HG03135 (cell line): Measurements from ENCODE around the gene THEMIS.
A peak's percentile ranks its signal among the peaks of the same experiment; 100 is the strongest.
"Not testable (repeated sequence)": the region's sequence is repeated elsewhere in the genome, so short reads cannot be mapped to it uniquely, and the experiment has no call there.

Experiments used
- ATAC-seq: cut with Tn5 transposase; IDR thresholded peaks from one replicate; pipeline ENCODE4 v1.9.1; 2021; ENCODE audit warnings: mild to moderate bottlenecking, moderate library complexity; ENCODE audit not compliant: unreplicated experiment

Gene THEMIS

GRCh38 chr6:127918506-127919427 is 17.9 kb upstream of the THEMIS start:
- no peak for ATAC-seq

DNA sequence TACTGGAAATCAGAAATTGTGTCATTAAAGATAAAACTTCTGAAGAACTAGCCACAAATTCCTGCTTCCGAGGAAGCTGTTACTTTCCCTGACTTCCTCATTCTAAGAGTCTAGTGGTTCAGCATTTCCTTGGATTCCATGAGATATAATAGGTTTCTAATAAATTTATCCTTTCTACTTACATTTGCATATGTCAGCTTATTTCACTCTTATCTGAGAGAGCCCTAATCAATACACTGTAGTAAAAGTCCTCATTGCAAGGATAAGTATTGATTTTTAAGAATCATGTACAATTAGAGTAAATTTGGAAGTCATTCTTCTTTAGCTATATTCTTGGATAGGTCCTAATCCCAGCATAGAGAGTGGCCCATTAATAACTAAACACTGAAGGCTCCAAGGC is 16.9 kb upstream of the THEMIS start:
- no peak for ATAC-seq

DNA sequence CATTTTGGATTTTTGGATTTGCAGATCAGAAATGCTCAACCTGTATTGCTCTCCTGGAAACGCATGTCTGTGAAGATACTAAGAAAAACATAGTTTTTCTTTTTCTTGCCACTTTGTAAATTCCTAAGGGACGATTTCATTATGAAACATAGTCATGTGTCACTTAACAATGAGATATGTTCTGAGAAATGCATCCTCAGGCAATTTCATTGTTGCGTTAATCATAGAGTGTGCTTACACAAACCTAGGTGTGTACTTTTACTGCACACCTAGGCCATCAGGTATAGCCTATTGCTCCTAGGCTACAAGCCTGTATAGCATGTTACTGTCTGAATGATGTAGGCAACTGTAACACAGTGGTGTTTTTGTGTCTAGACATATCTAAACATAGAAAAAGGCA is 13.4 kb upstream of the THEMIS start:
- no peak for ATAC-seq

DNA sequence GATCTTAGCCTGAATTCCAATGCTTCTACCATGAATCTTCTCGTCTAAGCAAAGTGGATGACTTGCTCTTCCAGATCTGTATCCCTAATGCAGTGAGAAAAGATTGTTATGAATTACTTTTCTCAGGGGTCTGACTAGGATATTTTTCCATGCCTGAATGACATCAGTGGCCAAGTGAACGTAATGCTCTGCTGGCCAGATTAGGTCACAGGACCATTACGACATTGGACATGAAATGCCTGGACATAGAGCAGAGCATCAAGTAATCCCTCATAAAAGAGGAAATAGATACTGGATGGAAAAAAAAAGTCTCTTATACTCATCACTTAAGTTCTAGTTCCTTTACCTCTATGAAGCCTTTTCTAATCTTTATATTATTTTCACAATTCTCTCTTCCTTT is 12.1 kb upstream of the THEMIS start:
- ATAC-seq, result no peak

DNA sequence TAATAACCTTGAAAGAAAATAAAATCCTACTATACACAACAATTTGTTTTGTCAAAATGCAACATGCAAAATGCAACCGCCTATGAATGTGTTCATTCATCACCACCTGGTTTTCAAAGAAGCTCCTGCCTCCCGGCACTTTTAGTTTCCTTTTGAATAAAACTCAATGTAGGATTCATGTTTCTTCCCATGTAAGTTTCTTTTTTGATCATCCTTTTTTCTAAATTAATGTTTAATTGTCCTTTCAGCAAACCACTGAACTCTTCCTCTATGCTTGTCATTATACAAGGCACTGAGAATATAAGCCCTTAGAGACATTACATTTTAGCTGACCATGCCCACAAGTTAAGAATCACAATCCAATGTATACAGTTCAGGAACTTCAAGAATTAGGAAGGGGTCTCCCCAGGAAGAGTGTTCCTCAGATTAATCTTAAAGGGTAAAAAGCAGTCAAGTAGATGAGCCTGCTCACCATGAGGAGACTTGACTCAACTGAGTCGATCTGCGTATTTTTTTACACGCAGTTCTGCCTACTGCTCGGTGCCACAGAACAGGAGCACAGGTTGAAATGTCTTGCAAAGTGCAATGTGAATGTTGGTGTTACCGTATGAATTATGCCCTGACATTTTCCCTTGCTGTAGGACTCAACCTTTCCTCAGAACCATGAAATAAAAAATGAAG is 7.2 kb upstream of the THEMIS start:
- peak; percentile 59 for ATAC-seq

DNA sequence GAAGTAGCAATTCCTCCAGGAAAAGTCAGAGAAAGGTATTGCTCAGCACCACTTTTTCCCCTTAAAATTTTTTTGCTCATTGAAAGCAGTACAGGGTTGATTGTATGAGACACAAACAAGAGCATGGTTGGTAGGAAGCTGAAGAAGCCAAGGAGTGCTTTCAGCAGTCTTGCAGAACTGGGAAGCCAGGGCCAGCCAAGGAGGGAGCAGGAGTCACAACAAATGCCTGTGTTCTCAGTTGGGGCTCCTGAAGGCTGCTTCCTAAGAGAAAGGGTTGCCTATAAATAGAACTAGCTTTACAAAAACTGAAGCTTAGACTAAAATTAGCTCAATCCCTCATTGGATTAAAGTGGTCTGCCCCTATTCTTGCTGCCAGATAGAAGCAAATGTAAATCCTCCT is 3.3 kb upstream of the THEMIS start:
- no peak for ATAC-seq

- ATAC-seq, result no peak
Observed at GRCh38 chr6:127902933-127903332, 2.1 kb upstream of the THEMIS start.

- no peak for ATAC-seq
Observed at GRCh38 chr6:127897484-127897883, 3.4 kb downstream of the THEMIS start.

GRCh38 chr6:127894051-127894450 is 6.8 kb downstream of the THEMIS start:
- no peak for ATAC-seq

GRCh38 chr6:127893541-127893940 is 7.3 kb downstream of the THEMIS start:
- no peak for ATAC-seq

DNA sequence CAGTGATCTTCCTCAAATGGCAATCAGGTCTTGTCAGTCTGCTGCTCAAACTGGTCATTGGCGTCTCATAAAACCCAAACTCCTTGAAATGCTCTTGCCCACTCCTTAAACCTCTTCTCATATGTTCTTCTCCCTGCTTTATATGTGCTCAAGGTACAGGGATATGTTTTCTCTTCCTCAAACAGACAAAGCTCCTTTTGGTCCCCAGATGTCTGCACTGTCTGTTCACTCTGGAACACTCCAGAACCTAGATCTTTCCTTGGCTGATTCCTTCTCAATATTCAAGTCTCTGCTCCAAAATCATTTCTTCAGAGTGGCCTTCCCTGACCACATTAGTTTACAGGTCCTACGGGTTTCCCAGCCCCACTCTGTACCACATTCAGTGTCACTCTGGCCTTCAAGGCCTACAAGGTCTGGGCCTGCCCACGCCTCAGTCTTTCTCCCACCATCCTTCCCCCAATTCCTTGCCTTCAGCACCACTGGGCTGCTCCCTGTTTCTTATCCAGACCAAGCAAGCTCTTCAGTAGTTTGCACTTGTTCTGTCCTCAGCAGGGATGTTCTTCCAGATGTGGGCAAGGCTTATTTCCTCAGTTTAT is 9.0 kb downstream of the THEMIS start:
- no peak for ATAC-seq

DNA sequence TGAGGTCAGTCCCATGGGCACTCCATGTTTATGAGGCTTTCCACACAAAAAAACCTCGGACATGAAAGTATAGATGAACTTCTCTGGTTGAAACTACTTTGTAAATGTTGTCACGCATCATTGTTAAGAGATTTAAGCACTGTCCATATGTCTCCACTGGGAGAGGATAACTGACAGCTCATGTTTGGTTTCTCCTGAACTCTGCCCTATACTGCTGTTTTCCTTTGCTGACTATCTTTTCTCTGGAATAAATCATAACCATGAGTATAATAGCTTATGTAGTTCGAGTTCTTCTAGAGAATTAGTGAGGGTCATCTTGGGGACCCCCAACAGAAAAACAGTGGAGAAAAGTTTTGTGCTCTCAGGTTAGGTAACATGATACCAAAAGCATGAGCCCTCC is 14.3 kb downstream of the THEMIS start:
- ATAC-seq, result no peak

DNA sequence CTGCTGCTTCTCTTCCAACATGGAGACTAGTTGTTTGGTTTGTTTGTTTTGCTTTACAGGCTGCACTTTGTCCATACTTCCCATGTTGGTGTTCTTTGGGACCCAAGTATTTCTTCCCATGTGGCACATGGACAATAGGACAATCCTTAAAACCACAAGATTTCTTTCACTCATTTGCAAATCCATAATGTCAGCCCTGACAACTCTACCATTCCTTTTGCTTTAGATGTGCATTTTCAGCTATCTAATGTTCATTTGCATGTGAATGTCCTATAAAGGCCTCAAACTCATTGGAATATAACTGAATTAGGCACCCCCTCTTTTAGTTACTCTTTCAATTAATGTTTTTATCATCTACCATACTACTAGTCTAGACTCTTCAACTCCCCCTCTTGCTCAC is 16.7 kb downstream of the THEMIS start:
- no peak for ATAC-seq

DNA sequence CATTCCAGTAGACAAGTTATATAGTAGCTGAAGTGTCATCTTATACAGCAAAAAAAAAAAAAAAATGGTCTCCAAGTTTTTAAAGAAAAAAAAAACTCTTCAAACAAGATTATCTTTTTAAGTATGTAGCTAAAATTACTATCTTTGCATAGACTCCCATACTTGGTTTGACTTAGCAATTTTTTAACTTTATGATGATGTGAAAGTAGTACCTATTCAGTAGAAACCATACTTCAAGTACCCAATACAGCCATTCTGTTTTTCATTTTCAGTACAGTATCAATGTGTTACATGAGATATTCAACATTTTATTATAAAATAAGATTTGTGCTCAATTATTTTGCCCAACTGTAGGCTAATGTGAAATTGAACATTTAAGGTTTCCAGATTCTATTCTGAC is 18.9 kb downstream of the THEMIS start:
- not testable (repeated sequence) for ATAC-seq

- ATAC-seq, result no peak
Observed at GRCh38 chr6:127880429-127880828, 20.4 kb downstream of the THEMIS start.

GRCh38 chr6:127879685-127880084 is 21.2 kb downstream of the THEMIS start:
- ATAC-seq, result no peak

GRCh38 chr6:127878115-127878514 is 22.7 kb downstream of the THEMIS start:
- ATAC-seq, result no peak

DNA sequence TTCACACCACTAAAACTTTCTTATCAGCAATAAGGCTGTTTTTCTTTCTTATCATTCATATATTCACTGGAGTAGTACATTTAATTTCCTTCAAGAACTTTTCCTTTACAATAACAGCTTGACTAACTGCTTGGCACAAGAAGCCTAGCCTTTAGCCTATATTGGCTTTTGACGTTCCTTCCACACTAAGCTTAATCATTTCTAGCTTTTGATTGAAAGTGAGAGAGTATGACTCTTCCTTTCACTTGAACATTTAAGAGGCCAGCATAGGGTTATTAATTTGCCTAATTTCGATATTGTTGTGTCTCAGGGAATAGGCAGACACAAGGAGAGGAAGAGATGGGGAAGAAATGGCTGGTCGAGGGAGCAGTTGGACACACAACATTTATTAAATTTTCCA is 23.6 kb downstream of the THEMIS start:
- ATAC-seq, result no peak

DNA sequence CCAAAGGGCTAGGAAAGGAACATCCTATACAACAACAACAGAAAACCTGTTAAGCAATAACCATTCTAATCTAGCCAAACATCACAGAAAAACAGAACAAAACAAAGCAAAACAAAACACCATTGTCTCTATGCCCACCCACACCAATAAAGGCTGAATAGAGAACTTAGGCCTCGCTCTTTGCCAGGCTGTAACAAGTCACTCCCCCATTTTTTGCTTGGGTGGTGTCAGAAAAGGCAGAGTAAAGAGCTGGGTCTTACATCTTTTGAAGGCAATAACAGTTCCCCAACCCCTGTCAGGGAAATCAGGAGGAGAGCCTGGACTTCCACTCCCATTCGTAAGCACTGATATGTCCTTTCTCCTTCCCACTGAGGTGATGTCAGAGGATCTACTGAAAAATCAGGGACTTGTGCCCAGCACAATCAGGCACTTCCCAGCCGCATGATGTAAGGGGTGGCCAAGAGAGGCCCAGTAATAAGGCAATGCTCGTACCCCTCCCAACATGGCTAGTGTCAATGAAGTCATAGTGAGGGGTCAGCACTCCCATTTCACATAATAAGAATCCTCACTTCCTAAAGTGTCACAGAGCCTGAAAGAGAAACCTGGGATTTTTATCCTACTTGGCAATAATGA is 31.0 kb downstream of the THEMIS start:
- no peak for ATAC-seq

- no peak for ATAC-seq
Observed at GRCh38 chr6:127869183-127869582, 31.7 kb downstream of the THEMIS start.

DNA sequence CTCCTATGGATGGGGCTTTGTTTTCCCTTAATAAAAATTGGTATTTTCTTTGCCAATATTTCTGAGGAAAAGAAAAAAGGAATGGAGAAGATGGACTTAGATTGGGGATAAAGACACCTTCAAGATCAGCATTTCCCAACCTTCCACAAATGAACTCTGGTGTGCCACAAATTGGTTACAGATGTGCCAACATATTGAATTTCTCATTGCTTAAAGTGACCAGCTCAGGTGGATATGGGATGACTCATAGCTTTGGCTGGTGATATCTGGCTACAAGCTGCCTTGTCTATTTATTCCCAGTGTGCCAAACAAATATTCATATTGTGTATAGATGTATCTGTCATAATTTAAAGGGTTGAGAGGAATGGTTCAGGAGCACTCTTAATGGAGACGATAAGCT is 32.5 kb downstream of the THEMIS start:
- no peak for ATAC-seq
